Activated CD8-positive, alpha-beta memory T cell treated with anti-CD3 and anti-CD28 coated beads for 4 hours (primary cell): ENCODE results near the gene ZEB2.

Experiments
- DNase-seq, 2 donors: peaks; one replicate each; pipeline ENCODE4 v3.0.0-alpha.2; 2020; ENCODE audit warnings: low read depth in 2 of 2

ZEB2 gene

DNA sequence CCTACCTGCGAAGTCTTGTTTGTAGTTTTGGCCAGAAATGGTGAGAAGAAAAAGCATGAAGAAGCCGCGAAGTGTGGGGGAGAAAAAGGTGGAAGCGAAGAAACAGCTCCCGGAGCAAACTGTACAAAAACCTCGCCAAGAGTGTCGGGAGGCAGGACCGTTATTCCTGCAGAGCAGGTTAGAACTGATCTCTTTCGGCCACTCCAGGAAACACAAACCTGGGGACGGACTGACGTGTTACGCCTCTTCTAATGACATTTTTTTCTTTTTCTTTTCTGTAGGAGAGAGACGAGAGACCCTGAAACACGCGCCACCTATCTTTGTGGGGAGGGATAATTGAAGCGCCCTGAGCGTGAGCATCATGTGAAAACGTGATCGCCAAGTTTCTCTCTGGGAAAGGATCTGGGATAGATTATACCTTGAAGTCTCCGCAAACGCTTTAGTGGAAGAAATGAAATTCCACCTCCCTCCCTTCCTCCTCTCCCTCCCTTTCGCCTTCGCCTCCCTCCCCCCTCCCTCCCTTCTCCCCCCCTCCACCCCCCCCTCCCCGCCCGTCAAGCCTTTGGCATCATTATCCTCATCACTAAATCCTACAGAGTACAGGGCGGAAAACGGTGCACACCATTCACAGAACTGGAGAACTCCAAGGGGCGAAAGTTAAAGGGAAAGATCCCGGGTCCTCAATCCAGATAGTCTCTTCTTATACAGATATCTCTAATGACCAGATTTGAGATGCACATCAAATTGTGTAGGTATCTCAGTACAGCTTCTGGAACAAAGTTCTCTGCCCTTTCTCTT lies at the start of gene ZEB2:
Gene ZEB2, minus strand, starts transcription at position 186 of the 798 bp plus-strand sequence. CDS start 2,769 bp downstream, outside the sequence.
- no peak for DNase-seq

DNA sequence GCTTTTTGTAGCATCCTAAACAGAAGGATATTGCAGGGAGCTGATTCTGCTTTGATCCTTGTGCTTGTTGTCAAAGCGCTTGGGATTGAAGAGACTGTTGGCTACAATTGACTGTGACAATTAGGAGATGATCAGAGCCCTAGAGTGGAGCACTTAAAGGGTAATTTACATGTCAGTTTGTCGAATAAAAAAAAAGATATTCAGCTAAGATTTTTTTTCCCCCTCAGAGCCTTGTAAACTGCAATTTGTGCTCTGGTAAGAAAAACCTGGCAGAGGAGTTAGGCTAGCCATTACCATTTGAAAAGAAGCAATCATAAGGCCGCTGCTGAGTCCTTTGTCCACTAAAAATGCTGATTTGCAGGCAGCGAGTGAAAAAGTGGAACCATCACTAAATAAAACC lies 47.8 kb upstream of the ZEB2 start:
- DNase-seq, result no peak

DNA sequence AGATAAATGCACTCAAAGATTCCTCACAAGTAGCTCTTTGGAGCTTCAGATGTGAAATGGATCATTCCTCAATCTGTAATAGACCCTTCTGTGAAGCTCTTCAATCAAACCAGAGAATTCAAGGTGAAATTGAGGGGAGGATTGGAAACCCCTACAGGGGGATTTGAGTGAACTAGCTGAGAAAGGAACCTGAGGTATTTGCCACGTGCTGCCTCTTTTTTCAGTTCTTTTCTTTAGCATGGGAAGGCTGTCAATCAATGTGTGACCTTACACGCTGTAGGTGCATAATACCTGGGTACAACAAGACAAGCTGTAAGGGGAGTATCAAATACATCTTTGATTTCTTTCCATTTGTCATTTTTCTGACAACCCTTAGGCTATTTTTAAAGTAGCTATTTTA lies 46.5 kb upstream of the ZEB2 start:
- DNase-seq, result no peak

DNA sequence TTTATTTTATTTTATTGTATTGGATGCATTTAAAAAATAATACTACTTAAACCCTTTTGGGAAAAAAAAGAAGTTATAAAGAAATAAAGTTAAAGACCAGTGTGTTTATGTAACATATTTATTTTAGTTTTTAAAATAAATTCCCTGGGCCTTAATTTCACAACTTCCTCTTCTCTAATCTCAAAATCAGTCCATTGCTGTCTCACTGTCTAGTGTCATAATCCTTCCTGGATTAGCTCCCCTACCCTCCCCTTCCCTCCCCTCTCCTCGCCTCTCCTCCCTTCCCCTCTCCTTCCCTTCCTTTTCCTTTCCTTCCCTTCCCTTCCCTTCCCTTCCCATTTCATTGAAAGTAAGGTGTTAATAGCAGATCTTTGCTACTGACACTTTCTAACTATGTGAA lies 40.3 kb upstream of the ZEB2 start:
- DNase-seq, result no peak

DNA sequence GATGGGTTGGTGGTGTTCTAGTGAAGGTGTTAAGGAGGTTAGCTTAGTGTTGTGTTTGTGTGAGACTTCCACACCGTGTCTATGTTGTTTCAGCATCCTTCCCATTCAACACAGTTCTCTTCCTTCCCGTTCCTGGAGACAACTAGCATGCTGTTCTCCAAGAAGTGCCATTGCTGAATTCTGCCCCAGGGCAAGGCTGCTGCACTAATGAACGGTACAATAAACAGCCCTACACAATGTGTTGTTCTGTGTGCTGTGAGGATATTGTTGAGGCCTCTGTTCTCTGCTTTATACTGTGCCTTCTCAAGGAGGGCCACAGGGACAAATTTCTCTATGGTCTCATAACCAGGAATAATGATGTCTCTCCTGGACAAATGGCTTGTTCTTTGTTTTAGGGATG lies 39.8 kb upstream of the ZEB2 start:
- DNase-seq, result no peak

DNA sequence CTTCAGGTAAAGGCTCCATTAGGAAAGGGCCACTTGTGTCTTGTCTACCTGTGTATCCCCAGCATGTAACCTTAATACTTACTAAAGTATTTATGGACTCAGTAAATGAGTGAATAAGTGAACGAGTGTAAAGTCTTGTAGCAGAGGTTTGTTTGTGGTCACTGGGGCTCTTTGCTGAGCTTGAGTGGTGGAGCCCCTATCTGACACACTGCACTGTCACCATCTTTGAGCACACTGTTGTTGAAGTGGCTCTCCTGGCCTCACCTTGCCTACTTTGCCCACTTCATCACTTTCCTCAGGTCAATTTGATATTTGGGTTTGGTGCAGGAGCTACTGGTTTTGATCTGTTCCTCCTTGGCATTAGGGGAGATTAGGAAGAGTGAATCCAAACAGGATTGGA lies 39.3 kb upstream of the ZEB2 start:
- DNase-seq, result no peak

DNA sequence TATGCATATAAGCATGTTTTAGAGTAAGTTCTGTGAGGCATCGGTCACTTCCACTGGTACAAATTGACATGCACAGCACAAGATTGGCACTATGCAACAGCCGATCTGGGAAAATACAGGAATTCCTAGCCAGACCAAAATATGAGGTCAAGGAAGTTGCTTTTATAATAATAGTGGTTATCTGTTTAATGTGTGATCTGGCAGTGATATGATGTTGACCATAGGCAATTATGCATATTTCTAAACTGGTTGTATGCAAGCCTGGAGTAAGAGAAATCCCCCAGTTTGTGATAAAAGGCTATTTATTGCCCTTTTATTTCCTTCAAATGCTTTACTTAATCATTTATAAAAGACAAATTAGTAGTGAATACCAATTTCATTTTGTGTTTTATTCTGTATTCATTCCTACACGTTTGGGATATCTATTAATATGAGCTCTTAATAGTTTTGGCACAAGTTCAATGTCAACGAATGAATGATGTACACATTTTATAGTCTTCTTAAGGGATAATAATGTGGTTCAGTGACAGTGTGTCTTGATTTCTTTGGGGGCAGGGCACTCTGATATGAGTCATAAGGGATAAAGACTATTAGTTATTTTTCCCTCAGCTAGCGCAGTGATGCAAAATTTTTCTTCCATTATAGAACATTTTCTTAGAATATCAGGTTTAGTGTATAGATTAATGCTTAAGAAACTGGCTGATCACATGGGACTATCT lies 34.7 kb upstream of the ZEB2 start:
- no peak for DNase-seq

DNA sequence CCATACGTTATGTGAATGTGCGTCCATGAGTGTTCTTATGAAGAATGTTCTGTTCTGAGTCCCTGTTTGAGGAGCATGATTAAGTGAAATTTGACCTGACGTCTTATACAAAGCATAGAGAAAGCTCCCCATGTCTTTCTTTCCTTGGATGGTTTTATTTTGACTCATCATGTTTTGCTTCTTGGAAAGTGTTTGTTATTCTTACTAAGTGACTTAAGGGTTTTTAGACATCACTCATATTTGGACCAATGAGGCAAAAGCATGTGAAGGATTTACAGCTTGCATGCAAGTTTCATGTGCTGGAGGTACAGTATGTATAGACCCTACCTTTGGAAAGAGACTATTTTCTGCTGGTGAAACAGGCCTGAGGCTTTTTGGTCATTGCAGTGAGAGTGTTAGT lies 33.5 kb upstream of the ZEB2 start:
- DNase-seq, result no peak

DNA sequence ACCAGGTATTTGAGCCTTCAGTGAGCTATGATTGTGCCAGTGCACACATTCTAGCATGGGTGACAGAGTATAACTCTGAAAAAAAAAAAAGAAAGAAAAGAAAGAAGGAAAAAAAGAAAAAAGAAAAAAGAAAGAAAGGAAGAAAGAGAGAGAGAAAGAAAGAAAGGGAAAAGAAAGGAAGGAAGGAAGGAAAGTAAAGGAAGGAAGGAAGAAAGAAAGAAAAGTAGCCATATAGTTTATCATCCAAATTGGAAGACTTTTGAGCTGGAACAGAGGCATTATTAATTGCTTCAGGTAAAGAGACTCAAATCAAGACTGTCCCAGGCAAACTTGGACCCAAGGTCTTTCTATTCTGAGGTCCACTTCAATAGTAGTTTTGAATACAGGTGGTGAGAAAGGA lies 32.9 kb upstream of the ZEB2 start:
- no peak for DNase-seq

DNA sequence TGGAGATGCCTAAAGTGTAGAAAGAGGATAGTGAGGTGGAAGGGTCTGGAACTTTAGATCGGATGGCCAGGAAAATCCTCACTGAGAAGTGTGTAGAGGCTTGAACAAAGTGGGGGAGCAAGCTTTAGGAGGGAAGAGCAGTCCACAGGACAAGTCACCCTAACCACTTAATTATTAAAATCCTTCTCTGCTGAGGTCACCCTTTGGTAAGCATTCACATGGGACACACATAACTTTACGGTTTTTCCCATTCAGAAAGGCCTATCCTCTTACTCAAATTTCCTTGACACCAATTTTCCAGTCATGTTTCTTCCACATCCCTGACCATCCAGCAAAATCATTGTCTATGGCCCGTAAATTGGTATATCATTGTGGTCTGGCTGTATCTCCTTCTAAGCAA lies 31.0 kb upstream of the ZEB2 start:
- no peak for DNase-seq

DNA sequence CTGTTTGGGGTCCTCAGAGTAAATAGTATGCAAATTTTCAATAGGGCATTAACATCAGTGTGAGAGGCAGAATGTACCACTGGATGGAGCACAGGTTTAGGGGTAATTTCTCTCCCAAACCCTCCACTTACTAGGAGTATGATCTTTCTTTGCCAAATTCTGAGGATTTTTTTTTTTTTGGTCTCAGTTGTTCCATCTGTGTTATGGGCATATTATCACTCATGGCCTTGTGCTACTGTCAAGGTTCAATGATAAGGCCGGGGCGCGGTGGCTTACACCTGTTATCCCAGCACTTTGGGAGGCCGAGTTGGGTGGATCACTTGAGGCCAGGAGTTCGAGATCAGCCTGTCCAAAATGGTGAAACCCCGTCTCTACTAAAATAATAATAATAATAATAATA lies 30.2 kb upstream of the ZEB2 start:
- no peak for DNase-seq

DNA sequence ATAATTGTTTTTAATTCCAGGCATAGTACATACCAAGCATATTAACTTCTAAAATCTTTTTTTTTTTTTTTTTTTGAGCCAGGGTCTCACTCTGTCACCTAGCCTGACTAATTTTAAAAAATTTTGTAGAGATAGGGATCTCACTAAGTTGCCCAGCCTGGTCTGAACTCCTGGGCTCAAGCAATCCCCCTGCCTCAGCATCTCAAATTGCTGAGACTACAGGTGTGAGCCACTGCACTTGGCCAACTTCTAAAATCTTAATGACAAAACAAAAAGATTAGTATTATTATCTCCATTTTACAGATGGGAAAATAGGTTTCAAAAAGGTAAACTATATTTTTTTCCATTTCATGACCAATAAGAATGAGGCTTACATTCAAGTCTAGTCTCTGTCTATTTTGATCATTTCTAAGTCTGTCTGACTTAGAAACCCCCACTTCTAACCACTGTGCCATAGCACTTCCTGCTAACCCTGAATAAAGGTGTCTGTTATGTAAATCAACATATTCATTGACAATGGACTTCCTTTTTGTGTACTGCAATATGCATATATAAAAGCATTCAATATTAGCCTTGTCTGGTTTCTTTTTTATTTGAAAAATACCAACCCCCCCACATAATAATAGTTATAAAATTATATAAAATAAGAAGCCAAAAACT lies 28.7 kb upstream of the ZEB2 start:
- no peak for DNase-seq

DNA sequence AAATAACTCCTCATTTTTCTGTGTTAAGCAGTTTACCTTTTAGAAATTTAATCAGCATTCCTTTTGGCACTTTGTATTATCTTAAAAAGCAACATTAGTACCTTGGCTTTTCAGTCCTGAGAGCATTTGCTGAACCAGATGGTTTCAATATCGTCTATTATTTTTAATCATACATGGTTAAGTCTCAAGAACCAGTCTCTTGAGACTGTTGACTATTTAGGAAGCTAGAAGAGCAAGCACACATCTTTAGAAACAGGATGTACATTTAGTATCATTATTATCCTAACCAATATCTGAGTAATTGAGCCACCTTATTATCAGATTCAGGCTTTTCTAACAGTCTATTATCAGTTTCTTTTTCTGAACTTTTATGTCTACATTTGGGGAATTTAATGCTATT lies 28.2 kb upstream of the ZEB2 start:
- no peak for DNase-seq

DNA sequence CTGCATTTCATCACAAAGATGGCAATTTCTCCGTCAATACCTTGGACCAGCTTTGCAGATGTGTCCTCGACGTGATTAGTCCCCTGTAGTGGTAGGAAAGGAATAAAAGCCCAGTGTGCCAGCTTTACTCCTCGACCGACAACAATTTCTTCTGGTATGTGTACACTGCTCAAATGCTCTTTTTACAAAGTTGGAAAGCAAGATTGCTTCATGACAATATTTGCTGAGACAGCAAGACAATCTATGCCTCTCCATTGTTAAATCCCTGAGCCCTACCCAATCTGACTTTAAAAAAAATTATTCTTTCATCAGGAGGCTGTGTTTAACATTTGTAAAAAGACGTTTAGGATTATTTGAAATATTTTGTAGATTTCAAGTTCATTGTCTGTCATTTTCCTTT lies 27.6 kb upstream of the ZEB2 start:
- DNase-seq, result no peak

DNA sequence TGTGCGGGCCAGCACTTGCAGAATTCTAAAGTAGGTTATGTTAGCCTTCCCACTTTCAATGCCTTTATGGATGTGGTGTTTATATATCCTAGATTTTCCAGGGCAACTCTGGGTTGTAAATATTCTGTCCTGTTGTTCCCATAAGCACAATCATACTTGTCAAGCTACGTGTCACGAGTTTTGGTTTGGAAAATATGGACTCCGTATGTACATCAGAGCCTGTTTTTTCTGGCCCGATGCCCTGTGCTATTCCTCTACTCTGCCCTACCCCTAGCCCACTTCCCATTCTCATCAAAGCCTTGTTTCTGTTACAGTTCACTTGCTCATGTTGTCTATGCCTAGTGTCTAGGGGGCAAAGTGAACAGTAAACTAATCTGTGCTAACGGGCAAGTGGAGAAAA lies 27.0 kb upstream of the ZEB2 start:
- DNase-seq, result no peak

DNA sequence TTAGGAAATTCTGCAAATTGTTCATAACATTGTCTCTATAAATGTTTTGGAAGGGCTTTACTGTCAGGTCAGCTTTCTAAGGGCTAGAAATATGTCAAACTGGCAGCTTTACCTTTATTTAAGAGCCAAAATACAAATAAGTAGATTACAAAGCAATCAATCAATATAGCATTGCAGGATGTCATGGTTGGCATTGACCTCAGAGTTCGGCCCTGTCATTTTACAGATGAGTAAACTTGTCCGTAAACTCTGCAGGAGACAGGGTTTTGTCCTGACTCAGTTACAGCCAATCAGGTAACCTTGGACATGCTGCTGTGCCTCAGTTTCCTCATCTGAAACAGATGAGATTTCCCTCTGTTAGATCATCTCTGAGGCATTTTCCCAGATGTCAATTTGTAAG lies 25.9 kb upstream of the ZEB2 start:
- DNase-seq, result no peak

DNA sequence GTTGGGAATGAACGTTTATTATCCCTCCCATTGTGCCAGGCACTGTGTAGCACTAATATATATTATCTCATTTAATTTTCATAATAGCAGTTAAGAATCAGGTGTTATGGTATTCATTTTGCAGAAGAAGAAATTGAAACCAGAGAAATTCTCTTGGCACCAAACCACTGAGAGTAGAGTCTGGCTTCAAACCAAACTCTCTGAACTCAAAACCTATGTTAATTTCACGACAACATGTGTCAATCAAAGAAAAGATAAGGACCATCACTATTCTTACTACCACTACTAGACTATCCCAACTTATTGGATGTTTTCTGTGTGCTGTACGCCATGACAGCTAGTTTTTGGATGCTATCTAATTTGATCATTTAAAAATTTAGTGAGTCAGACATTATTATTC lies 24.1 kb upstream of the ZEB2 start:
- no peak for DNase-seq

DNA sequence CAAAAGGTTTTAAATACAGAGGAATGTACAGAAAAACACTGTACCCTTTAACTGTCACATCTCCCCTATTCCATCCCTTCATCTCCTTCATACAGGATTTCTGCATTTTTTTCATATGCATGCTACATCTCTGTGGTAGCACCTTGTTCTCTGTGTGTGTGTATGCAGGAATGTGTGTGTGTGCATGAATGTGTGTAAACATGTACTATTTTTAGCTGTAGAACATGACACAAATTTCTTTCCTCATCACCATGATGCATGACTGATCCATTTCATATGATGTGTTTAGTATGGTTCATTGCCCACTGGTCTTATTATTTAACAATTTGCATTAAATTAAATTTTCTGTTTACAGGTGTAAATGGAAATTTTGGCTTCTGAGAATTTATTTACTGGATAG lies 21.5 kb upstream of the ZEB2 start:
- DNase-seq, result no peak

DNA sequence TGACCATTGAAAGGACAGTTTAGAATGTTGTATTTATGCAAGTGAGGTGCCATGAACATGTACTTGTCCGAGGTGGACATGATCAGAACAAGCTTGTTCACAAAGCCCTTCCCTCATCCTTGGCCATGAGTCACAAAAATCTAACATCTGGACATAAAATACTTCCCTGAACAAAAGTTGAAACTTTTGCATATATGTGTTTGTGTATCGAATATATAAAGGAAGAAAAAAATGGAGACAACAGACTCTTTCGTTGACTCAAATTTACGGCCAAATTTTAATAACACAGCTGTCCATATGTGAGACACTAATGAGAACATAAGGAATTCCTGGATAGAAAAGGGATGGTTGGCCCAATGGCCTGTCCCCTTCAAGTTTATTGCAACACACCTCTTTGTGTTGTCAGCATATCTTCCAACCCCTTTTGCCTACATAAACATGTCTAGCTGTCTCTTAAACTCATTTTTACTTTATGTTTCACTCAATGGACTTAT lies 19.4 kb upstream of the ZEB2 start:
- no peak for DNase-seq

DNA sequence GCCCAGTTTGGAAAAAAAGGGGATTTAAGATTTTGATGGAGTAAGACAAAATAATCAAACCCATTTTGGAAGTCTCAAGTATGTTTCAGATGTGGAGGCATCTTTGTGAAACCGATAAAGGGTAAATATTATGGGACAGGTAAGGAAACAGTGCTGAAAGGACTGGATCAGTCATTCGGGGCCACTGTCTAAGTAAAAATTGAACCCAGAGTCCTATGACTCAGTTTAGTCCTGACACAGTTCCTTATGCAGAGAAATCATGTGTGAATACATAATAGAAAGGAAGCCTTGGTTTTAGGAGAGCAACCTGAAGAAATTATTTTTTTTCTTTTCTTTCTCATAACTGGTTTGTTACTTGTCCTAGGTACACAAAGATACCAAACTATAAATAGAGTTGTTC lies 15.4 kb upstream of the ZEB2 start:
- no peak for DNase-seq

DNA sequence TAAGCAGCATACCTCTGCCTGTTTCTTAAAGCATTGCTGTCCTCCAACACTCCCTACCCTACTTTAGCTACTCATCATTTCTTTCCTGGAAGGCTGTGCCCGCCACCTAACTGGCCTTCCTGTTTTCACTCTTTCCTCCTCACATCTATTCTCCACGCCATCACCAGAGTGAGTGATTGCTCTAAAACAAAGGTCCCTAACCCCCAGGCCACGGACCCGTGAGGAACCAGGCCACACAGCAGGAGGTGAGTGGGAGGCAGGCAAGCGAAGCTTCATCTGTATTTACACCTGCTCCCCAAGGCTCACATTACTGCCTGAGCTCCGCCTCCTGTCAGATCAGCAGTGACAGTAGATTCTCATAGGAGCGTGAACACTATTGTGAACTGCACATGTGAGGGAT lies 13.3 kb upstream of the ZEB2 start:
- no peak for DNase-seq

DNA sequence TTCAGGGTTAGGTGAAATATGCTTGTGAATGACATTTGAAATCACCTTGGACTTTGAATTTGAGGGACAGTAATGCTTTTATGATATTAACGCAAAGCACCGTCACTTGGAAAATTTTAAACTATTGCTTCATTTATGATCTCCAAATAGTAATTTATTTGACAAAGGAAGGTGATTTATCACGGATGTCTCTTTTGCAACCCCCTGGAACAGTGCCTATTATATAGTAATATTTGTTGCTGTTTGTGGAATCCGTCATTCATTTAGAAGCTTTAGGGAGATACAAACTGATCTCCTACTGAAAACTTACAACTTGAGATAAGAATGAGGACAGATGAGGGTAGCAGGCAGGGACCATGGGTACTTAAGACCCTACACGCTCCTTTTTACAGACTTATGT lies 10.7 kb upstream of the ZEB2 start:
- DNase-seq, result no peak

DNA sequence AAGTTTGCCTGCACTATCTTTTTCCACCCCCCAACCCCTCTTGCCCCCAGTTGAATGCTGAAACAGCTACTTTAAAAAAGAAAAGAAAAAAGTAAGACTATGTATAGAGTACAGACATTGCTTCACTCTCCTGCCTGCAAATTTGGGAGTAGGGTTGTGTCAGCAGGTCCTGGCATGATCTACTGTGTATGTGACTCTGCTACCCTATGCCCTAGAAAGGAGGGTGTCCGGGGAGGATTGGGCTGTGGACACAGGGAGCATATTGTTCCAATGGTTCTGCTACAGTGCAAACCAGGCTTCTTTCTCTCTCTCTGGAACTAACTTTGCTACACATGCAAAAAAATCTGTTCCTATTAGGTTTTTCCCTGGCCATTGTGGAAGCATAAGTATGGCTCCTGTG lies 9.9 kb upstream of the ZEB2 start:
- no peak for DNase-seq
